CD4-positive, alpha-beta T cell treated with Interleukin-15 for 4 hours (primary cell): ENCODE data around the gene GRM4.

Source experiments
- DNase-seq: peaks from one replicate; pipeline ENCODE4 v3.0.0-alpha.2; 2020; ENCODE audit warnings: low spot score

The GRM4 gene

GRCh38 chr6:33994472-33995308 lies 151.2 kb downstream of the GRM4 start:
- no peak for DNase-seq

GRCh38 chr6:33993653-33994471 lies 152.0 kb downstream of the GRM4 start:
- no peak for DNase-seq

- DNase-seq = no peak
These were observed 152.8 kb downstream of the GRM4 start for GRCh38 chr6:33993091-33993490.

- no peak for DNase-seq
These were observed 153.7 kb downstream of the GRM4 start for GRCh38 chr6:33992191-33992590.

GRCh38 chr6:33991610-33992009 lies 154.3 kb downstream of the GRM4 start:
- DNase-seq = no peak

GRCh38 chr6:33990061-33990541 lies 155.8 kb downstream of the GRM4 start:
- no peak for DNase-seq

- DNase-seq = no peak
These were observed 156.7 kb downstream of the GRM4 start for GRCh38 chr6:33989016-33989854.

GRCh38 chr6:33988121-33989015 lies 157.5 kb downstream of the GRM4 start:
- DNase-seq = no peak

- no peak for DNase-seq
These were observed 158.3 kb downstream of the GRM4 start for GRCh38 chr6:33987531-33988021.

GRCh38 chr6:33985947-33986346 lies 159.9 kb downstream of the GRM4 start:
- DNase-seq = no peak

- DNase-seq = no peak
These were observed 160.6 kb downstream of the GRM4 start for GRCh38 chr6:33985313-33985751.

- DNase-seq = no peak
These were observed 161.2 kb downstream of the GRM4 start for GRCh38 chr6:33984466-33985312.

- DNase-seq = no peak
These were observed 162.0 kb downstream of the GRM4 start for GRCh38 chr6:33983721-33984465.

GRCh38 chr6:33983109-33983716 lies 162.7 kb downstream of the GRM4 start:
- DNase-seq = no peak

- DNase-seq = no peak
These were observed 164.0 kb downstream of the GRM4 start for GRCh38 chr6:33981861-33982260.

GRCh38 chr6:33981421-33981820 lies 164.5 kb downstream of the GRM4 start:
- no peak for DNase-seq

- no peak for DNase-seq
These were observed 165.4 kb downstream of the GRM4 start for GRCh38 chr6:33980176-33981175.
